Measurements from ENCODE around the gene SKOR1.

DNA sequence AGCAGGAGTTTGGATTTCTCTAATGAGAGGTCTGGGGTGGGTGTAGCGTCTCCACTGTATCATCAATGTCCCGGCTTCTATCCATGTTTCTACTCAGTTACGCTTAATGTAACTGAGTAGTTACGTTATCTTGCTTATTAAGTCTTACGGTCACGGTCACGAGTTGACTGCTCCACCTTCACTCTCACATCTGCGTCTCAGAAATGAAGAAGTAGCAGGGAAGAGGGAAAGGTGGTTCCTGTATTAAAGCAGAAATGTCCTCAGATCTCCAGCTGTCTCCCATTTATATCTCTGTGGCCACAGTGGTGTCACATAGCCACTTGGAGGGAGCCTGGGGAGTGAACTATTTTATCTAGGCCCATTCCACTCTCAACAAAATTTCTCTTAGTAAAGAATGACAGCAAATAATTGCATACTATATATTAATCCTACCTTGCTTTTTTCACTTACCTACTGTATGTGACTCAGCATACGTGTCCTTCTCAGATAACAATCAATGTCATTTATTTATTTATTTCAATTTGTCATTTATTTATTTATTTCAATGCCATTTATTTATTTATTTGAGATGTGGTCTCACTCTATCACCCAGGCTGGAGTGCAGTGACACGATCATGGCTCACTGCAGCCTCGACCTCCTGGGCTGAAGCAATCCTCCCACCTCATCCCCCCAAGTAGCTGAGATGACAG lies 54.3 kb downstream of the SKOR1 start:
- TF ChIP-seq, protein P1, sequence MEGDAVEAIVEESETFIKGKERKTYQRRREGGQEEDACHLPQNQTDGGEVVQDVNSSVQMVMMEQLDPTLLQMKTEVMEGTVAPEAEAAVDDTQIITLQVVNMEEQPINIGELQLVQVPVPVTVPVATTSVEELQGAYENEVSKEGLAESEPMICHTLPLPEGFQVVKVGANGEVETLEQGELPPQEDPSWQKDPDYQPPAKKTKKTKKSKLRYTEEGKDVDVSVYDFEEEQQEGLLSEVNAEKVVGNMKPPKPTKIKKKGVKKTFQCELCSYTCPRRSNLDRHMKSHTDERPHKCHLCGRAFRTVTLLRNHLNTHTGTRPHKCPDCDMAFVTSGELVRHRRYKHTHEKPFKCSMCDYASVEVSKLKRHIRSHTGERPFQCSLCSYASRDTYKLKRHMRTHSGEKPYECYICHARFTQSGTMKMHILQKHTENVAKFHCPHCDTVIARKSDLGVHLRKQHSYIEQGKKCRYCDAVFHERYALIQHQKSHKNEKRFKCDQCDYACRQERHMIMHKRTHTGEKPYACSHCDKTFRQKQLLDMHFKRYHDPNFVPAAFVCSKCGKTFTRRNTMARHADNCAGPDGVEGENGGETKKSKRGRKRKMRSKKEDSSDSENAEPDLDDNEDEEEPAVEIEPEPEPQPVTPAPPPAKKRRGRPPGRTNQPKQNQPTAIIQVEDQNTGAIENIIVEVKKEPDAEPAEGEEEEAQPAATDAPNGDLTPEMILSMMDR (conservative IDR thresholded peaks at IDR 0.05), result no peak
- no peak for TF ChIP-seq EZH2 (IDR thresholded peaks at IDR 0.05; ENCODE audit: low read depth)

All from PC-9 (cell line).